ES-I3 (cell line): ENCODE data around the gene G6PD.

Experiments
- H3K36me3 ChIP-seq: 2 replicates; pipeline ENCODE4 v1.6.1; 2013; ENCODE audit warnings: mild to moderate bottlenecking, low read length, control low read depth, moderate library complexity; ENCODE audit not compliant: insufficient read depth
- H3K4me1 ChIP-seq: 2 replicates; pipeline ENCODE4 v1.6.1; 2013; ENCODE audit warnings: mild to moderate bottlenecking, control low read depth, low read length; ENCODE audit not compliant: insufficient read depth
- H3K9ac ChIP-seq: 2 replicates; pipeline ENCODE4 v1.6.1; 2013; ENCODE audit warnings: low read depth, mild to moderate bottlenecking, low read length, moderate library complexity
- H3K9me3 ChIP-seq: 2 replicates; pipeline ENCODE4 v1.6.1; 2013; ENCODE audit warnings: mild to moderate bottlenecking, low read length, moderate library complexity; ENCODE audit not compliant: control insufficient read depth, insufficient read depth

Gene G6PD

GRCh38 chrX:154481911-154482601 is 64.6 kb downstream of the G6PD start:
- Histone ChIP-seq H3K36me3 (no peaks in the 10 kb centered on the region), H3K9ac (no peak overlapping the region), H3K4me1 (no peaks in the 10 kb centered on the region; the same call in 1 of the 2 replicates), H3K9me3 (no peaks in the 10 kb centered on the region)
